ENCODE data around the gene OXT. TPM values are rescaled to one million over a fixed set of nuclear protein-coding genes. Genes with fewer than 3 reads are reported as not detected.

Gene OXT
- total RNA-seq, 1 donor from 2014 or later, result not detected

DNA sequence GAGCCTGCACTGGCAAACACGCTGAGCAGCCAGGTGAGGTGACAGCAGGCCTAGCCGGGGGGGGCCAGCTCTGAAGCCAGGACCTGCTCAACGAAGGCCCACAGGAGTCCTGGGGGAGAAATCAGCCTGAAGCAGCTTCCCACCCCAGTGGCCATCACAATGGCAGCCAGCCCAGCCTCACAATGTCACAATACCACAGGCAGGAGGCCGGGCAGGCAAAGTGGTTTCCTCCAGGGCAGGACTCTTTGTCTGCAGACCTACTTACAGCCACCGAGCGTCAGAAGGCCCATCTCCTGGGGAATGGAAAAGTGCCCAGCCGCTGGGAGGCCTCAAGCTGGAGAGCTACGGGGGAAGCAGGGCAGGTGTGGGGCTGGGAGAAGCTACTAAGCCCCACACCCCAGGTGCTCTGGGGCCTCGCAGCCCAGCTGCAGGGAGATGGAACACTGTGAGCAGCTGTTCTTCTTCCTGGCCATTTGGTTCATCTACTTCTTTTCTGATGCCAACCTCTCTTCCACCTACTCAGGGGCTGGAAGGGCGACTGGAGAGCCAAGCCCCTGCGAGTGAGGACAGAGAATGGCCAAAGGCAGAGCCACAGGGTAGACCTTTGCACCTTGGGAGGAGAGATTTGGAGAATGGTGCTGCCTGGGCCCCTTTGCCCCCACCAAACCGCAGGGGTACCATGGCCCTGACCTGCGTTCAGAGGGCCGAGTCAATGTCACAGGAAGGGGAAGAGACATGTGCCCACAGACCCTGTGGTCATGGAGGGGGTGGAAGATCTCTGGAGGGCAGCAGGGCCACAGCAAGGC lies 35.4 kb downstream of the OXT start:
- DNase-seq (no peak), ATAC-seq (ENCODE audit: low read depth) (no peak)
- TF ChIP-seq, protein P1, sequence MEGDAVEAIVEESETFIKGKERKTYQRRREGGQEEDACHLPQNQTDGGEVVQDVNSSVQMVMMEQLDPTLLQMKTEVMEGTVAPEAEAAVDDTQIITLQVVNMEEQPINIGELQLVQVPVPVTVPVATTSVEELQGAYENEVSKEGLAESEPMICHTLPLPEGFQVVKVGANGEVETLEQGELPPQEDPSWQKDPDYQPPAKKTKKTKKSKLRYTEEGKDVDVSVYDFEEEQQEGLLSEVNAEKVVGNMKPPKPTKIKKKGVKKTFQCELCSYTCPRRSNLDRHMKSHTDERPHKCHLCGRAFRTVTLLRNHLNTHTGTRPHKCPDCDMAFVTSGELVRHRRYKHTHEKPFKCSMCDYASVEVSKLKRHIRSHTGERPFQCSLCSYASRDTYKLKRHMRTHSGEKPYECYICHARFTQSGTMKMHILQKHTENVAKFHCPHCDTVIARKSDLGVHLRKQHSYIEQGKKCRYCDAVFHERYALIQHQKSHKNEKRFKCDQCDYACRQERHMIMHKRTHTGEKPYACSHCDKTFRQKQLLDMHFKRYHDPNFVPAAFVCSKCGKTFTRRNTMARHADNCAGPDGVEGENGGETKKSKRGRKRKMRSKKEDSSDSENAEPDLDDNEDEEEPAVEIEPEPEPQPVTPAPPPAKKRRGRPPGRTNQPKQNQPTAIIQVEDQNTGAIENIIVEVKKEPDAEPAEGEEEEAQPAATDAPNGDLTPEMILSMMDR (IDR thresholded peaks at IDR 0.05), result no peak
- no peak overlapping the region for H3K4me3 Mint-ChIP-seq
- H3K9me3 Mint-ChIP-seq, result no peaks in the 10 kb centered on the region
- H3K27me3 Mint-ChIP-seq, result no peaks in the 10 kb centered on the region
- peaks cover 19% of the 10 kb centered on the region for H3K36me3 Mint-ChIP-seq (ENCODE audit: low read depth)
- H3K27ac Mint-ChIP-seq, result no peak overlapping the region
- ChIA-PET POLR2A (no interaction called here), CTCF (no interaction called here)
- peaks cover 9% of the 10 kb centered on the region for H3K4me1 Mint-ChIP-seq
- intact Hi-C loops (cut with micrococcal nuclease), result no loop called here

DNA sequence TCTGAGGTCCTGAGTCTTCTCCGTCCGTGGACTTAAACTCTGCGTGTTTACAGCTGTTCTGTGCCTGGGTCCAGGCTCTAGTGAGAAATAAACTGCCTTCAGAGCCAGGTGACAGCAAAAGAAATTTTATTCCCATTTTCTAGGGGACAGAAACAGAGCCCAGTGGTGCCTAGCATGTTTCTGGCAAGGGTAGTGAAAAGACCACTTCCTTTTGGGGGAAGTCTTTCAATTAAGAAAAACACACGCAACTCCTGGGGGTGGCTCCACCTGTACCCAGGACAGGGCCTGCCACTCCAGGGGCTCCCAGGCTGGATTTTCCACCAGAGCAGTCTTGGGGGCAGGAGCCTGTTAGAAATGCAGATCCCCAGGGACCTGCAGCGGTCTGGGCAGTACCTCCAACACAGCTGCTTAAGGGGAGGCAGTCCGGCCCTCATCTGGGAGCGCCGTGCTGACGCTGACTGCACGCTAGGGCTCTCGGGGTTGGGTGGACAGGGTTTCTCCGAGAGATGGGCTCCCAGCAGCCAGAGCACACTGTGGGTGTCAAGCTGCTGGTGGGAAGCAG lies 36.1 kb downstream of the OXT start:
- Mint-ChIP-seq H3K9me3 (no peaks in the 10 kb centered on the region), H3K4me1 (peaks cover 3% of the 10 kb centered on the region), H3K4me3 (no peak overlapping the region), H3K27ac (no peak overlapping the region), H3K27me3 (no peaks in the 10 kb centered on the region), H3K36me3 (ENCODE audit: low read depth) (peaks cover 19% of the 10 kb centered on the region)
- no peak for ATAC-seq (ENCODE audit: low read depth)
- no peak for DNase-seq
- intact Hi-C loops (cut with micrococcal nuclease), result no loop called here
- TF ChIP-seq, protein P1 (IDR thresholded peaks at IDR 0.05), result no peak
- CTCF ChIA-PET, result no interaction called here
- POLR2A ChIA-PET, result no interaction called here

DNA sequence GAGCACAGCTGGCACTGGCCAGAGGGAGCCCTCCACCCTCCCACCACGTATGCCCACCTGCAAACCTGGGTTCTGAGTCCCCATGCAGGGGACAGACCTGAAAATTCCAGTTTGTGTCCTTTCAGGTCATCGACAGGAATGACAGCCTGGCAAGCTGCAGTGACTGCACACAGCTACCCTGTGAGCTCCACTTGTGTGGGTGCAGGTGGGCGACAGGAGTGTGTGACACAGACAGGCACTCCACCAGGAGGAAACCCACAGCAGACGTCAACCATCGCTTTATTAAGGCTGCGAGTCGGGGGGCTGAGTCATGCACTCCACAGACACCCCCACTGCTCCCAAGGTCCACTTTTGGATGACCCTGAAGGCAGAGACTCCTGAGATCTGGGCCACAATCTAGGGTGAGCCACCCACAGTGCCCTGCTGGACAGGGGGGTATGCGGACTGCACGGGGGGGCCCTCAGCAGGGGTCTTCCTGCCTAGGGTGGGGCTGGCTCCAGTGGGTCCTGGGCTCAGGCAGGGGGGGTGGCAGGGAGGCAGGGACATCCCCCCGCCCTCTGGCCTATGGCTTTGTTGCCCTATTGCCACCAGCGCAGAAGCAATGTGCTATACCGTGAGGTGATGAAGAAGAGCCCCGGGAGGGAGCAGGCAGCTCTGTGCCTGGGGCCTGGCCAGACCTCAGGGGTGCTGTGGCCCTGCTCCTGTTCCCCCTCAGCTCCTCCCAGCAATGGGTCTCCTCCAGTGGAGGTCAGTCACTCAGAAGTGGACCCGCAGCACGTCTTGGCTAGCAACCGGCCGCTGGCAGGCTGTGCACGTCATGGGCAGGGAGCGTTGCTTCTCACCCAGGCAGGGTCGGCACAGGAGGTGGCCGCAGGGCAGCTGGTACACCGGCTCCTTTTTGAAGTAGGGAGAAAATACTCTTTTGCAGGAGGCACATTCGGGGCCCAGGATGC lies 38.2 kb downstream of the OXT start:
- H3K27me3 Mint-ChIP-seq, result no peaks in the 10 kb centered on the region
- no peak for DNase-seq
- ATAC-seq (ENCODE audit: low read depth), result no peak
- no peaks in the 10 kb centered on the region for H3K4me1 Mint-ChIP-seq
- intact Hi-C loops (cut with micrococcal nuclease), result no loop called here
- ChIA-PET POLR2A (no interaction called here), CTCF (no interaction called here)
- no peak overlapping the region for H3K4me3 Mint-ChIP-seq
- no peak overlapping the region for H3K27ac Mint-ChIP-seq
- TF ChIP-seq, protein P1 (IDR thresholded peaks at IDR 0.05), result no peak
- H3K9me3 Mint-ChIP-seq, result no peaks in the 10 kb centered on the region
- peaks cover 27% of the 10 kb centered on the region for H3K36me3 Mint-ChIP-seq (ENCODE audit: low read depth)

DNA sequence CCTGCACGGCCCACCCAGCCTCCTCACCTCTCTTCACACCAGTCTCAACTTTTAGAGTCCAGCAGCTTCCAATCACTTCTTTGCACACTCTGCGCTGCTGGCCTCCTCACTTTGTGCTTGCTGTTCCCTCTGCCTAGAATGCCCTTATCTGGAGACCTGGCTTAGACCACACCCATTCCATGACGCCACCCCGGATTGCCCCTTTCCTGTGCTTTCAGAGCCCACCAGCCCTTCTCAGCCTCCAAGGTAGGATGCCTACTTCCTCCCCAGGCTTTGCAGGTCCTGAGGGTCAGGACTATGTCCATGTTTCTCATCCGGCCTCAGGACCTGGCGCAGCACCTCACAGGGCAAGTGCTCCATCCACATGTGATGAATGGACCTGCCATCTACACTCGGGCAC lies 40.1 kb downstream of the OXT start:
- intact Hi-C loops (cut with micrococcal nuclease), result no loop called here
- H3K9me3 Mint-ChIP-seq, result no peaks in the 10 kb centered on the region
- DNase-seq (no peak), ATAC-seq (ENCODE audit: low read depth) (no peak)
- H3K27ac Mint-ChIP-seq, result no peak overlapping the region
- H3K4me1 Mint-ChIP-seq, result peaks cover 2% of the 10 kb centered on the region
- TF ChIP-seq, protein P1 (IDR thresholded peaks at IDR 0.05), result no peak
- H3K4me3 Mint-ChIP-seq, result no peak overlapping the region
- ChIA-PET CTCF (no interaction called here), POLR2A (no interaction called here)
- peaks cover 28% of the 10 kb centered on the region for H3K36me3 Mint-ChIP-seq (ENCODE audit: low read depth)
- H3K27me3 Mint-ChIP-seq, result no peaks in the 10 kb centered on the region

DNA sequence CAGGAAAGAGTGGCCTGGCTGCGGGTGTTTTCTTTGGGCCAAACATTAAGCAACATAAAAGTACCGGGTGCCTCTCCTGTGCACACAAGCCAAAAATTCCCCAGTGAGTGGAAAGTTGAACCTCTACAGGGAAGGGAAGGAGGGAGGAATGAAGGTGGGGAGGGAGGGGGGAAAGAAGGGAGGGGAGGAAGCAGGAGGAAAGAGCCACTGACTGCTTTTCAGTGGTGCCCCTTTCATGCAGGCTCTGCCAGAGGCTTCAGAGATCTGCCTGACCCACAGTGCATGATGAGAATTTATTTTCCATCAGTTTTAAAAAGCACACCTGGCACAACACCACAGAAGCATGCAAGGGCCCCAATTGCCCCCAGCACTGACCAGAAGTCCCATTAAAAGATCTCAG lies 40.6 kb downstream of the OXT start:
- ATAC-seq (ENCODE audit: low read depth) (no peak), DNase-seq (no peak)
- no peak overlapping the region for H3K27ac Mint-ChIP-seq
- no peak overlapping the region for H3K4me3 Mint-ChIP-seq
- peaks cover 2% of the 10 kb centered on the region for H3K4me1 Mint-ChIP-seq
- TF ChIP-seq, protein P1 (IDR thresholded peaks at IDR 0.05), result no peak
- POLR2A ChIA-PET, result no interaction called here
- CTCF ChIA-PET, result no interaction called here
- H3K27me3 Mint-ChIP-seq, result no peaks in the 10 kb centered on the region
- intact Hi-C loops (cut with micrococcal nuclease), result no loop called here
- H3K9me3 Mint-ChIP-seq, result no peaks in the 10 kb centered on the region
- H3K36me3 Mint-ChIP-seq (ENCODE audit: low read depth), result peaks cover 28% of the 10 kb centered on the region

Measured in activated B cell treated with CpG ODN at 0.5 μM for 24 hours (primary cell).